CD14-positive monocyte (primary cell): ENCODE results near the gene MCF2L. TPM values are rescaled to one million over a fixed set of nuclear protein-coding genes. Genes with fewer than 3 reads are reported as not detected.

Source experiments
- DNase-seq, 3 donors: peaks; one replicate each; pipeline ENCODE4 v3.0.0-alpha.2; 2011 to 2022
- H2AFZ ChIP-seq: 2 replicates; pipeline ENCODE4 v1.6.0; 2012; ENCODE audit warnings: mild to moderate bottlenecking, low read depth, low read length, inconsistent platforms; ENCODE audit not compliant: insufficient read depth, poor library complexity, severe bottlenecking
- H3K27ac ChIP-seq, 2 donors: 1 replicate in 1 of 2; 2 replicates in 1 of 2; pipeline ENCODE4 v1.5.1; 2012 to 2013; ENCODE audit warnings: low read length in 2 of 2, control low read depth in 1 of 2, inconsistent platforms in 1 of 2, low read depth in 1 of 2, mild to moderate bottlenecking in 1 of 2
- H3K27me3 ChIP-seq, 2 donors: one replicate each; pipeline versions ENCODE4 v1.6.0 to v1.6.1; 2011 to 2013; ENCODE audit warnings: low read length in 2 of 2; ENCODE audit not compliant: control insufficient read depth in 2 of 2, insufficient read depth in 2 of 2
- H3K36me3 ChIP-seq, 2 donors: replicated peaks in 1 of 2; 1 replicate in 1 of 2; 2 replicates in 1 of 2; pipeline versions ENCODE4 v1.5.1 to v1.6.1; 2012 to 2013; ENCODE audit warnings: low read length in 2 of 2, control low read depth in 1 of 2, inconsistent platforms in 1 of 2, mild to moderate bottlenecking in 1 of 2; ENCODE audit not compliant: insufficient read depth in 2 of 2, control insufficient read depth in 1 of 2
- H3K4me1 ChIP-seq, 2 donors: 1 replicate in 1 of 2; 2 replicates in 1 of 2; pipeline versions ENCODE4 v1.5.1 to v1.6.1; 2012 to 2013; ENCODE audit warnings: low read length in 2 of 2, control low read depth in 1 of 2, inconsistent platforms in 1 of 2, mild to moderate bottlenecking in 1 of 2, moderate library complexity in 1 of 2; ENCODE audit not compliant: insufficient read depth in 2 of 2, control insufficient read depth in 1 of 2
- H3K4me2 ChIP-seq: replicated peaks from 2 replicates; pipeline ENCODE3; 2012; ENCODE audit warnings: low read length, moderate library complexity, mild to moderate bottlenecking; ENCODE audit not compliant: poor library complexity, severe bottlenecking; ENCODE audit errors: extremely low read depth
- H3K4me3 ChIP-seq, 3 experiments: fragments of 200-600 bp in 1 of 3; sonication (generic) in 1 of 3; replicated peaks in 1 of 3; 1 replicate in 2 of 3; 2 replicates in 1 of 3; pipeline ENCODE4 v1.5.1; 2011 to 2013; ENCODE audit warnings: low read length in 3 of 3, mild to moderate bottlenecking in 3 of 3, control low read depth in 2 of 3, low read depth in 2 of 3, inconsistent platforms in 1 of 3, moderate library complexity in 1 of 3
- H3K79me2 ChIP-seq: 2 replicates; pipeline ENCODE4 v1.6.0; 2012; ENCODE audit warnings: mild to moderate bottlenecking, control low read depth, inconsistent platforms, low read length, moderate library complexity; ENCODE audit not compliant: insufficient read depth
- H3K9ac ChIP-seq: 2 replicates; pipeline ENCODE4 v1.6.0; 2017; ENCODE audit warnings: low read length, mild to moderate bottlenecking; ENCODE audit not compliant: insufficient read depth, poor library complexity, severe bottlenecking
- H3K9me3 ChIP-seq, 2 donors: replicated peaks in 1 of 2; 1 replicate in 1 of 2; 2 replicates in 1 of 2; pipeline versions ENCODE4 v1.5.1 to v1.6.1; 2012 to 2013; ENCODE audit warnings: low read length in 2 of 2, control low read depth in 1 of 2; ENCODE audit not compliant: control insufficient read depth in 1 of 2, insufficient read depth in 1 of 2
- H4K20me1 ChIP-seq: 2 replicates; pipeline ENCODE4 v1.6.0; 2012; ENCODE audit warnings: mild to moderate bottlenecking, low read length, control low read depth, moderate library complexity; ENCODE audit not compliant: insufficient read depth
- H3K27ac Mint-ChIP-seq, 7 donors: one replicate each; pipeline ENCODE4 v1.8.0; 2020; ENCODE audit warnings: mild to moderate bottlenecking in 7 of 7, mixed read lengths in 7 of 7, moderate library complexity in 6 of 7, inconsistent platforms in 2 of 7
- H3K27me3 Mint-ChIP-seq, 3 donors: one replicate each; pipeline ENCODE4 v1.8.0; 2021 to 2022; ENCODE audit warnings: low read depth in 3 of 3, mild to moderate bottlenecking in 3 of 3, mixed read lengths in 3 of 3, moderate library complexity in 3 of 3, inconsistent platforms in 1 of 3
- H3K36me3 Mint-ChIP-seq, 2 donors: one replicate each; pipeline ENCODE4 v1.8.0; 2020; ENCODE audit warnings: mixed read lengths in 2 of 2, inconsistent platforms in 1 of 2, mild to moderate bottlenecking in 1 of 2
- H3K4me1 Mint-ChIP-seq: one replicate; pipeline ENCODE4 v1.8.0; 2020; ENCODE audit warnings: mild to moderate bottlenecking, mixed read lengths
- H3K4me3 Mint-ChIP-seq, 2 donors: one replicate each; pipeline ENCODE4 v1.8.0; 2020; ENCODE audit warnings: mild to moderate bottlenecking in 2 of 2, mixed read lengths in 2 of 2, moderate library complexity in 1 of 2
- H3K9me3 Mint-ChIP-seq, 7 donors: one replicate each; pipeline ENCODE4 v1.8.0; 2020 to 2022; ENCODE audit warnings: mixed read lengths in 7 of 7, mild to moderate bottlenecking in 6 of 7, moderate library complexity in 6 of 7, inconsistent platforms in 2 of 7
- CTCF ChIP-seq: fragments of 200-600 bp; IDR thresholded peaks from one replicate; pipeline ENCODE4 v1.8.0; 2022; ENCODE audit warnings: antibody characterized with exemption, mild to moderate bottlenecking
- WGBS: methylation state at CpG from one replicate; pipeline ENCODE4 v1.1.5; 2013; ENCODE audit warnings: missing lambda C conversion rate; ENCODE audit not compliant: insufficient coverage; 5-methylcytosine and 5-hydroxymethylcytosine counted together
- intact Hi-C, 2 donors: fragments of 100-400 bp; cut with micrococcal nuclease; formaldehyde crosslinking; loops; one replicate each; pipeline versions ENCODE4 v1.15.0 to v1.15.1; 2023
- polyA plus RNA-seq, 3 donors: library from polyadenylated mRNA; depleted of rRNA in 1 of 3; unstranded in 2 of 3; stranded (reverse) in 1 of 3; fragments of 300-500 nt in 2 of 3; fragments of >200 nt in 1 of 3; fragmentation: Illumina TruSeq in 2 of 3; gene quantifications; 1 replicate in 2 of 3; 2 replicates in 1 of 3; pipeline ENCODE4 v1.2.3, GENCODE V29; 2012 to 2021

The MCF2L gene
- polyA plus RNA-seq, 3 donors, result not detected

DNA sequence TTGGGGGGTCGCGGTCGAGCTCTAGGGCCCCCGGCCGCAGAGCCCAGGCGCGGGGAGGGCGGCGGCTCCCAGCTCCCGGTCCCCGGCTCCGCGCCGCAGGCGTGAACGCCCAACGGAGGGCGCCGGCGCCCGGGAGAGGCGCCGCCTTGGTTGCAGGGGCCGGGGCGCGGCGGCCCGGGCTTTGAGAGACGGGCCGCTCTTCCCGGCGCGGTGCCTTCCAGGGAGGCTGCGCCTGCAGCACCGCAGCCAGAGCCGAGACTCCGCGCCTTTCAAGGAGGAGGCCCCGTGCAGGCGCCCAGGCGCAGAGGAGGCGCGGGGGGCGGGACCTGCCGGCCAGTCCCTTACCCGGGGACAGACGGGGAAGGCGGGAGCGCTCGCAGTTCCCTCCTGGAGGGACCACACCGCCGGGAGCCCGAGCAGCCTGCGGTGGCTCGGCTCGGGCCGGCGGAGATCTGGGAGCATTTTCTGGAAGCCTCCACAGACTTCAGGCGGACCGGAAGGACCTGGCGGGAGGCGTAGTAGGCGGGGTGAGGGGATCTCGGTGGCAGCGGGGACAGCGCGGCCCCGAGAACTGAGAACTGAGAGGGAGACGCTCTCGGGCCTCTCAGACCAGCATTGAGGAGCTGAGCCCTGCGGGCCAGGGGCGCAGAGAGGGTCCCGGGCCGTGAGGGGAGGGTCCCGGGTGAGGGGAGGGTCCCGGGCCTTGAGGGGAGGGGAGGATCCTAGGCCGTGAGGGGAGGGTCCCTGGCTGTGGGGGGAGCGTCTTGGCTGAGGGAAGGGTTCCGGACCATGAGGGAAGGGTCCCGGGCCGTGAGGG is 25.5 kb upstream of the MCF2L start:
- TF ChIP-seq CTCF, result no peak
- Histone ChIP-seq H4K20me1 (no peaks in the 10 kb centered on the region), H3K4me3 (peak overlapping the region; percentile 4 to 71 (median 24)), H3K79me2 (no peaks in the 10 kb centered on the region), H3K4me1 (peaks cover 9 to 14% of the 10 kb centered on the region in 2 donors), H2AFZ (peak overlapping the region; percentile 80), H3K9ac (peak overlapping the region; percentile 15), H3K4me2 (peak overlapping the region; percentile 77), H3K27me3 (peaks cover 14 to 47% of the 10 kb centered on the region in 2 donors), H3K9me3 (no peaks in the 10 kb centered on the region), H3K27ac (no peak overlapping the region), H3K36me3 (no peaks in the 10 kb centered on the region)
- Mint-ChIP-seq H3K27me3 (peaks cover 40 to 61% (median 41%) of the 10 kb centered on the region in 3 donors), H3K4me1 (peaks cover 9% of the 10 kb centered on the region), H3K4me3 (peak overlapping the region; percentile 77 to 91), H3K36me3 (peaks cover 0 to 4% of the 10 kb centered on the region in 2 donors), H3K27ac (no peak overlapping the region), H3K9me3 (peaks cover 0 to 10% (median 2%) of the 10 kb centered on the region in 7 donors)
- WGBS, result 1% methylated on average over 75 of the region's 81 CpGs
- intact Hi-C loops, result no loop called here
- DNase-seq, result peak in 1 of 3 donors; percentile 3

DNA sequence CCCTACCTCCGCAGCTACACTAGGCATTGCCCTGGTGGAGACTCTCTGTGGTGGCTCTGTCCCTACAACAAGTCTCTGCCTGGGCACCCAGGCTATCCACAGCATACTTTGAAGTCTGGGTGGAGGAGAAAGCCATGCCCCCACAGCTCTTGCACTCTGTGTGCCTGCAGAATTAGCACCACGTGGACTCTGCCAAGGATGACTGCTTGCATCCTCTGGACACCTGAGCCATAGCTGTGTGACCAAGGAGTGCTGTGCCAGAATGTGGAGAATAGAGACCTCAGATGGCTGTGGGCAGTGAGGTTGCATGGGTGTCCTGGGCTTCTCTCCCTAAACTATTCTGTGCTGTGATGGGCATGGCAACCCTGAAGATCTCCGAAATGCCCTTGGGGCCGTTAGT is 21.2 kb upstream of the MCF2L start:
- TF ChIP-seq CTCF, result no peak
- peaks cover 31 to 60% (median 38%) of the 10 kb centered on the region in 3 donors for H3K27me3 Mint-ChIP-seq

More for the DNA sequence above, 21.2 kb upstream of the MCF2L start:
- Histone ChIP-seq H3K4me1 (peaks cover 8 to 12% of the 10 kb centered on the region in 2 donors), H3K79me2 (no peaks in the 10 kb centered on the region), H3K27ac (no peak overlapping the region), H3K27me3 (peaks cover 14 to 40% of the 10 kb centered on the region in 2 donors), H3K4me3 (no peak overlapping the region), H3K9ac (no peak overlapping the region), H4K20me1 (no peaks in the 10 kb centered on the region), H3K9me3 (no peaks in the 10 kb centered on the region), H3K4me2 (no peak overlapping the region), H3K36me3 (no peaks in the 10 kb centered on the region), H2AFZ (no peak overlapping the region)
- Mint-ChIP-seq H3K4me1 (peaks cover 7% of the 10 kb centered on the region), H3K4me3 (no peak overlapping the region), H3K36me3 (peaks cover 0 to 2% of the 10 kb centered on the region in 2 donors), H3K9me3 (peaks cover 0 to 6% (median under 1%) of the 10 kb centered on the region in 7 donors), H3K27ac (no peak overlapping the region)
- DNase-seq, result no peak
- intact Hi-C loops, result loop anchor here in 1 of 2 donors (2.0 kb wide), 1 partner anchor 449 kb away; no protein-coding TSS in a partner anchor
- WGBS, result 91% methylated on average over 4 of the region's 4 CpGs
